ENCODE measurements around the gene SLC2A4RG. TPM values are rescaled to one million over a fixed set of nuclear protein-coding genes. Genes with fewer than 3 reads are reported as not detected.

Gene SLC2A4RG
- total RNA-seq, 4 donors from 2014 or later, result 26.3 to 50.2 (median 47.7) TPM

DNA sequence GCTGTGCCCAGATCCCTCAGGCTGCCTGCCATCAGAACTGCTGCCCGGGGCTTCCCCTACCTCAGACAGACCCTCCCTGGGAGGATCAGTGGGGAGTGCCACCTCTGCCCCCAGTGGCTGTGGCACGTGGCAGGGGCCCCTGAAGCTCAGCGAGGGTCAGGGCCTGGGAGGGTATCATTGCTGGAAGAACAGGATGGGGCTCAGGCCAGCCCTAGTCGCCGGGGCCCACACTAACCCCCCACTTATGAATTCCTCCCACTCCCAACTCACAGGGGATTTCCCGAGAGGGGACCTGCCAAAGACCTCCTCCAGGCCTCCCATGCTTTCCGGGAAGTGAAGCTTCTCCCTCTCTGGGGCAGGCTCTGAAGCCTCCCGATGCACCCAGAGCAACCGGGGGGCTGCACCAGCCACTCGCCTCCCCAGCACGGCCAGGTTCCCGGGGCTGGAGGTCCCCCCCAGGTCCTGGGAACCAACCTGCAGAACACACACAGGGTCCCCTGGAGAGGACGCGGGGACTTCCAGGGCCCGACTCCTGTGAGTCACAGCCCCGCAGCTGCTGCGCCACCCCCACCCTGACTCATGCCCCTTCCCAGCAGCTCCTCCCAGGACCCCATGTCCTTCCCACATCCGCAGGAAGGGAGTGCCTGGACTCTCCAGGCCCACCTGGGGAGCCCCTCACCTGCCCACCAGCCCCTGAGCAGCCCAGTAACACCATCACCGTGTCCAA lies 40.7 kb upstream of the SLC2A4RG start:
- Histone ChIP-seq H3K27me3 (no peaks in the 10 kb centered on the region), H3K4me1 (peaks cover 19 to 35% (median 30%) of the 10 kb centered on the region in 4 donors), H3K4me3 (no peak overlapping the region), H3K9me3 (no peaks in the 10 kb centered on the region), H3K27ac (peak overlapping the region; percentile 19 to 61 (median 45)), H3K36me3 (no peaks in the 10 kb centered on the region)
- in situ Hi-C loops (cut with MboI; ENCODE audit: low pct_ligation_motif_present in 1 of 4, low pct_unique_long_range_greater_than_20kb in 1 of 4, low sequenced_read_pairs in 3 of 4) (no loop called here), intact Hi-C loops (cut with DNase I; ENCODE audit: low total_unique reads) (no loop called here)
- WGBS, 2 donors (ENCODE audit: low coverage in 1 of 2), result 63% methylated on average over 19 of the region's 19 CpGs; no CpG with 5 or more reads in 1 of the 2 donors
- peak; percentile 35 for DNase-seq
- TF ChIP-seq, protein P1, sequence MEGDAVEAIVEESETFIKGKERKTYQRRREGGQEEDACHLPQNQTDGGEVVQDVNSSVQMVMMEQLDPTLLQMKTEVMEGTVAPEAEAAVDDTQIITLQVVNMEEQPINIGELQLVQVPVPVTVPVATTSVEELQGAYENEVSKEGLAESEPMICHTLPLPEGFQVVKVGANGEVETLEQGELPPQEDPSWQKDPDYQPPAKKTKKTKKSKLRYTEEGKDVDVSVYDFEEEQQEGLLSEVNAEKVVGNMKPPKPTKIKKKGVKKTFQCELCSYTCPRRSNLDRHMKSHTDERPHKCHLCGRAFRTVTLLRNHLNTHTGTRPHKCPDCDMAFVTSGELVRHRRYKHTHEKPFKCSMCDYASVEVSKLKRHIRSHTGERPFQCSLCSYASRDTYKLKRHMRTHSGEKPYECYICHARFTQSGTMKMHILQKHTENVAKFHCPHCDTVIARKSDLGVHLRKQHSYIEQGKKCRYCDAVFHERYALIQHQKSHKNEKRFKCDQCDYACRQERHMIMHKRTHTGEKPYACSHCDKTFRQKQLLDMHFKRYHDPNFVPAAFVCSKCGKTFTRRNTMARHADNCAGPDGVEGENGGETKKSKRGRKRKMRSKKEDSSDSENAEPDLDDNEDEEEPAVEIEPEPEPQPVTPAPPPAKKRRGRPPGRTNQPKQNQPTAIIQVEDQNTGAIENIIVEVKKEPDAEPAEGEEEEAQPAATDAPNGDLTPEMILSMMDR (IDR thresholded peaks at IDR 0.05), result no peak
- TF ChIP-seq EP300 (IDR thresholded peaks at IDR 0.05; ENCODE audit: low read depth), result peak; percentile 63
- no peak for TF ChIP-seq POLR2A (IDR thresholded peaks at IDR 0.05)
- peak in 2 of 3 donors; percentile 22 to 23 for TF ChIP-seq POLR2AphosphoS5 (IDR thresholded peaks at IDR 0.05)

DNA sequence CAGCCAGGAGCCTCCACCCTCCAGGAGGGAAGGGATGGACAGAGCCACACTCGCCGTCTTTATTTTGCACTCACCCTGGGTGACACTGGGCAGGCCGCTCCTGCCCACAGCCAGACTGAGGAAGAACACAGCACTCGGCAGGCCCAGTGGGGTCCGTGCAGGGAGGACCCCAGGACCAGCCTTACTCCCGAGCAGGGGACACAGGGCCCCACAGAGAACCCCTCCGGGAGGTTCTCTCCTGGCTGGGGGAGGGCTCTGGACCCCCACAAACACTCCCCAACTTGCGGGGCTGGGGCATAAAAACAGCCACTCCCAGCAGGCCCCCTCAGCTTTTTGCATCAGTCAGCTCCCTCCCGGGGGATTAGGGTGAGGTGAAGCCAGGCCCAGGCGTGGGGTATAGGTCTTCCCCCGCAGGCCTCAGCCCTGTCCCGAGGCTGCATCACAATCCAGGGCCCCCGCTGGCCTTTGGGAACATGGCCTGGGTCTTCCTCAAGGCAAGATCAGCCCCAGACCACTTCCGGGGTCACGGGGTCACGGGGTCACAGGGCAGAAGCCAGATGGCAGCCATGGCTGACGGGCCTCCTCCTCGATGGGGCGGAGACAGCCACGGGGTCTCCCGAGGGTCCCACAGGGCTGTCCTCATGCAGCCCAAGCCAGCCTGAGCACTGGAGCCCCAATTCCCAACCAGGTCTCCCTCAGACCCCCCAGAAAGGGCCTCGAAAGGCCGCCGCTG lies 39.9 kb upstream of the SLC2A4RG start:
- Histone ChIP-seq H3K27ac (peak overlapping the region; percentile 19 to 61 (median 45)), H3K27me3 (no peaks in the 10 kb centered on the region), H3K4me1 (peaks cover 19 to 35% (median 30%) of the 10 kb centered on the region in 4 donors), H3K9me3 (no peaks in the 10 kb centered on the region), H3K36me3 (peaks cover 0 to 2% (median 0%) of the 10 kb centered on the region in 4 donors), H3K4me3 (no peak overlapping the region)
- no peak for DNase-seq
- WGBS, 2 donors (ENCODE audit: low coverage in 1 of 2), result 69% methylated on average over 14 of the region's 24 CpGs; no CpG with 5 or more reads in 1 of the 2 donors
- TF ChIP-seq POLR2AphosphoS5 (IDR thresholded peaks at IDR 0.05) (no peak), EP300 (IDR thresholded peaks at IDR 0.05; ENCODE audit: low read depth) (no peak), POLR2A (IDR thresholded peaks at IDR 0.05) (no peak)
- TF ChIP-seq, protein P1 (IDR thresholded peaks at IDR 0.05), result no peak
- in situ Hi-C loops (cut with MboI; ENCODE audit: low pct_ligation_motif_present in 1 of 4, low pct_unique_long_range_greater_than_20kb in 1 of 4, low sequenced_read_pairs in 3 of 4) (no loop called here), intact Hi-C loops (cut with DNase I; ENCODE audit: low total_unique reads) (no loop called here)

DNA sequence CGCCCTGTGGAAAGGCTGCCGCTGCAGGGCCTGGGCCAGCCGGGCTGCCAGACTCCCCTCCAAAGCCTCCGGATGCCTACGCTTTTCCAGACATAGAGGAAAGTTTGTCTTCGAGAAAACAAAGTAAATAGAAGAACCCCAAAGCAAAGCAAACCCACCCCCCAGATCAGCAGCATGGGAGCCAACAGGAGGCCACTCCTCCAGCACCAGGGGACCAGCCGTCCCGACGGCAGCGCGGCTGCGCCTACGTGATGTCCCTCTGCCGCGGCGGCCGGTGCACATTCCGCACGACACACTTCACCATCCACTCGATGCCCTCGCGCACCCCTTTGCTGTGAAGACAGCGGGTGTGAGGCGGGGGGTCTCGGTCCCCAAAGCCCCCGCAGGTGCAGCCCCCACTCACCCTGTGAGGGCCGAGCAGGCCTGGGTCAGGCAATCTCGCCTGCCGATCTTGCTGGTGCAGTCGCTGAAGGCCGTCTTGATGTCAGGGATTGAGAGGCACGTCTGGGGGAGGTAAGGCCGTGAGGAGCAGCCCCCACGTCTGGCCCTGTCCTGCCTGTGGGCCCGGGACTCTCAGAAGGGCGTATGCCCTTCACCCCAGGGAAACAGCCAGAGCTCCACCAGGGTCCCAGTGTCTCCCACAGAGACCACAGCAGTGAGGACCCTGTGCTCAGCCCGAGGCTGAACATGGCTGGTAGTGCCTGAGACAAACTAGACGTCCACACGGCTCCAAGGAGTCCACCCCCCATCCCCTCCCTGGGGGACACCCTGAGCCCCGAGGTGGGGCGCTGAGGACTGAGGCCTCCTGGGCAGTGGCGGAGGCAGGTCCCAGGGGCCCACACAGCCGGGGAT lies 39.2 kb upstream of the SLC2A4RG start:
- peak overlapping the region in 2 of 4 donors; percentile 41 to 49 for H3K27ac ChIP-seq

DNA sequence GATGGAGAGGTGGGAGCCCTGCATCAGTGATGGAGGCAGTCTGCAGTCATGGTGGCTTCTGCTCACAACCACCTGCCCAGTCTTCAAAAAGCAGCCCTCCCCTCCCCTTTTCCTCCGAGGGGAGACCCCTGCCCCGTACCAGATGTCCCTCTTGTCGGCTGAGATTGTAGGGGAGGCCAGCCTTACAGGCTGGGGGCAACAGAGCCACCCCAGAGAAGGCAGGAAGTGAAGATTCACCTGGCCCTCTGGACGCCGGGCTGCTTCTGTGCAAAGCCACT lies 38.6 kb upstream of the SLC2A4RG start:
- TF ChIP-seq EP300 (IDR thresholded peaks at IDR 0.05; ENCODE audit: low read depth), result no peak
- TF ChIP-seq, protein P1 (IDR thresholded peaks at IDR 0.05), result no peak
- TF ChIP-seq POLR2A (IDR thresholded peaks at IDR 0.05), result no peak
- 78% methylated on average over 5 of the region's 5 CpGs; no CpG with 5 or more reads in 1 of the 2 donors for WGBS, 2 donors (ENCODE audit: low coverage in 1 of 2)
- DNase-seq, result no peak
- intact Hi-C loops (cut with DNase I; ENCODE audit: low total_unique reads) (no loop called here), in situ Hi-C loops (cut with MboI; ENCODE audit: low pct_ligation_motif_present in 1 of 4, low pct_unique_long_range_greater_than_20kb in 1 of 4, low sequenced_read_pairs in 3 of 4) (no loop called here)
- no peaks in the 10 kb centered on the region for H3K27me3 ChIP-seq
- H3K4me1 ChIP-seq, result peaks cover 19 to 33% (median 29%) of the 10 kb centered on the region in 4 donors
- no peak overlapping the region for H3K4me3 ChIP-seq
- peaks cover 0 to 8% (median 3%) of the 10 kb centered on the region in 4 donors for H3K36me3 ChIP-seq
- no peaks in the 10 kb centered on the region for H3K9me3 ChIP-seq
- H3K27ac ChIP-seq, result no peak overlapping the region

More for the DNA sequence above, 39.2 kb upstream of the SLC2A4RG start:
- Histone ChIP-seq H3K27me3 (no peaks in the 10 kb centered on the region), H3K4me1 (peaks cover 19 to 35% (median 30%) of the 10 kb centered on the region in 4 donors), H3K36me3 (peaks cover 0 to 8% (median 2%) of the 10 kb centered on the region in 4 donors), H3K9me3 (no peaks in the 10 kb centered on the region), H3K4me3 (no peak overlapping the region)
- in situ Hi-C loops (cut with MboI; ENCODE audit: low pct_ligation_motif_present in 1 of 4, low pct_unique_long_range_greater_than_20kb in 1 of 4, low sequenced_read_pairs in 3 of 4), result no loop called here
- TF ChIP-seq POLR2AphosphoS5 (IDR thresholded peaks at IDR 0.05), result peak in 1 of 3 donors; percentile 3
- no peak for TF ChIP-seq EP300 (IDR thresholded peaks at IDR 0.05; ENCODE audit: low read depth)
- WGBS, 2 donors (ENCODE audit: low coverage in 1 of 2), result 91% methylated on average over 38 of the region's 43 CpGs; no CpG with 5 or more reads in 1 of the 2 donors
- DNase-seq, result no peak
- intact Hi-C loops (cut with DNase I; ENCODE audit: low total_unique reads), result no loop called here
